GM23338 (cell line): ENCODE data around the gene GUCY1A1. TPM values are rescaled to one million over a fixed set of nuclear protein-coding genes. Genes with fewer than 3 reads are reported as not detected.

Source experiments
- ATAC-seq: fragments of 200-7000 bp; cut with Tn5 transposase; 3 replicates; pipeline ENCODE4 v1.9.1; 2020
- DNase-seq: peaks from one replicate; pipeline ENCODE4 v3.0.0-alpha.2; 2015; ENCODE audit warnings: low spot score
- H2AFZ ChIP-seq: fragments of 200-600 bp; sonication (generic); 2 replicates; pipeline ENCODE4 v1.8.0; 2016; ENCODE audit warnings: antibody characterized with exemption, mild to moderate bottlenecking, moderate library complexity
- H3F3A ChIP-seq: fragments of 200-600 bp; sonication (generic); replicated peaks from 2 replicates; pipeline ENCODE4 v1.8.0; 2017; ENCODE audit warnings: antibody characterized with exemption, mixed run types, low read depth
- H3K27ac ChIP-seq: fragments of 200-600 bp; sonication (generic); 2 replicates; pipeline ENCODE4 v1.6.1; 2016; ENCODE audit warnings: low read depth
- H3K27me3 ChIP-seq: fragments of 200-600 bp; sonication (generic); 2 replicates; pipeline ENCODE4 v1.8.0; 2016; ENCODE audit warnings: mild to moderate bottlenecking, mixed run types, moderate library complexity; ENCODE audit not compliant: insufficient read depth
- H3K36me3 ChIP-seq: fragments of 200-600 bp; sonication (generic); 2 replicates; pipeline ENCODE4 v1.8.0; 2016; ENCODE audit warnings: mild to moderate bottlenecking; ENCODE audit not compliant: insufficient read depth
- H3K4me1 ChIP-seq: fragments of 200-600 bp; sonication (generic); 2 replicates; pipeline ENCODE4 v1.8.0; 2016; ENCODE audit warnings: mild to moderate bottlenecking, moderate library complexity; ENCODE audit not compliant: insufficient read depth
- H3K4me2 ChIP-seq: fragments of 200-600 bp; sonication (generic); 2 replicates; pipeline ENCODE4 v1.7.1; 2017; ENCODE audit warnings: mixed run types
- H3K4me3 ChIP-seq: fragments of 200-600 bp; sonication (generic); 2 replicates; pipeline ENCODE4 v1.6.1; 2016; ENCODE audit warnings: mixed run types
- H3K79me2 ChIP-seq: fragments of 200-600 bp; sonication (generic); replicated peaks from 2 replicates; pipeline ENCODE4 v1.8.0; 2017; ENCODE audit warnings: mild to moderate bottlenecking; ENCODE audit not compliant: insufficient read depth
- H3K9me2 ChIP-seq: fragments of 200-600 bp; sonication (generic); 2 replicates; pipeline ENCODE4 v1.8.0; 2017; ENCODE audit not compliant: insufficient read depth
- H4K20me1 ChIP-seq: fragments of 200-600 bp; sonication (generic); replicated peaks from 2 replicates; pipeline ENCODE4 v1.8.0; 2017; ENCODE audit warnings: mild to moderate bottlenecking; ENCODE audit not compliant: insufficient read depth
- H3K27ac Mint-ChIP-seq: 2 replicates; pipeline ENCODE4 v1.8.0; 2020; ENCODE audit warnings: inconsistent platforms, mild to moderate bottlenecking, moderate library complexity, mixed read lengths
- H3K27me3 Mint-ChIP-seq: 3 replicates; pipeline ENCODE4 v1.8.0; 2022; ENCODE audit warnings: low read depth, mild to moderate bottlenecking, moderate library complexity, mixed read lengths, inconsistent platforms; ENCODE audit not compliant: insufficient read depth, poor library complexity
- H3K36me3 Mint-ChIP-seq: 3 replicates; pipeline ENCODE4 v1.8.0; 2021; ENCODE audit warnings: low read depth, mild to moderate bottlenecking, inconsistent platforms, moderate library complexity, mixed read lengths
- H3K4me1 Mint-ChIP-seq: 3 replicates; pipeline ENCODE4 v1.8.0; 2020; ENCODE audit warnings: mild to moderate bottlenecking, inconsistent platforms, mixed read lengths
- H3K4me3 Mint-ChIP-seq: 3 replicates; pipeline ENCODE4 v1.8.0; 2021; ENCODE audit warnings: moderate library complexity, mild to moderate bottlenecking, inconsistent platforms, mixed read lengths
- H3K9me3 Mint-ChIP-seq: 3 replicates; pipeline ENCODE4 v1.8.0; 2020; ENCODE audit warnings: moderate library complexity, mild to moderate bottlenecking, inconsistent platforms, mixed read lengths
- CTCF ChIP-seq, 2 experiments: fragments of 200-600 bp in 1 of 2; sonication (generic) in 1 of 2; conservative IDR thresholded peaks; 2 replicates each; pipeline versions ENCODE4 v1.5.1 to v1.6.1; 2016 to 2017; ENCODE audit warnings: antibody characterized with exemption in 2 of 2, low read depth in 2 of 2, mild to moderate bottlenecking in 2 of 2, moderate library complexity in 1 of 2
- EZH2 ChIP-seq: fragments of 200-600 bp; sonication (generic); IDR thresholded peaks from one replicate; pipeline ENCODE4 v1.8.0; 2017; ENCODE audit warnings: antibody characterized with exemption, mild to moderate bottlenecking, low read depth; ENCODE audit not compliant: unreplicated experiment
- EZH2phosphoT487 ChIP-seq: fragments of 200-600 bp; sonication (generic); IDR thresholded peaks from one replicate; pipeline ENCODE4 v1.8.1; 2018; ENCODE audit warnings: antibody characterized with exemption; ENCODE audit not compliant: unreplicated experiment
- ZNF114 ChIP-seq: fragments of 250-450 bp; sonication (Bioruptor Pico); IDR thresholded peaks from 2 replicates; pipeline ENCODE4 v1.5.0; 2020; ENCODE audit warnings: mild to moderate bottlenecking, moderate library complexity
- ZNF331 ChIP-seq: fragments of 250-450 bp; sonication (Bioruptor Pico); IDR thresholded peaks from 2 replicates; pipeline ENCODE4 v1.5.0; 2020; ENCODE audit warnings: low read depth, mild to moderate bottlenecking, moderate library complexity
- polyA plus RNA-seq: library from polyadenylated mRNA; unstranded; fragments of >200 nt; fragmentation: Nextera tagmentation; extraction: Ambion mirVana; gene quantifications from 2 replicates; pipeline ENCODE4 v1.2.1, GENCODE V29; 2016
- total RNA-seq: library from RNA; depleted of rRNA; stranded (reverse); fragments of >200 nt; shearing (Covaris generic); gene quantifications from 2 replicates; pipeline ENCODE4 v1.2.3, GENCODE V29; 2014
- TF ChIP-seq, protein P1 (sequence below): fragments of 250-450 bp; sonication (Bioruptor Pico); IDR thresholded peaks from 2 replicates; pipeline ENCODE4 v1.5.0; 2020; ENCODE audit warnings: mild to moderate bottlenecking, moderate library complexity

GUCY1A1 gene
- total and polyA plus RNA-seq, 2 experiments from 2014 or later: not detected

DNA sequence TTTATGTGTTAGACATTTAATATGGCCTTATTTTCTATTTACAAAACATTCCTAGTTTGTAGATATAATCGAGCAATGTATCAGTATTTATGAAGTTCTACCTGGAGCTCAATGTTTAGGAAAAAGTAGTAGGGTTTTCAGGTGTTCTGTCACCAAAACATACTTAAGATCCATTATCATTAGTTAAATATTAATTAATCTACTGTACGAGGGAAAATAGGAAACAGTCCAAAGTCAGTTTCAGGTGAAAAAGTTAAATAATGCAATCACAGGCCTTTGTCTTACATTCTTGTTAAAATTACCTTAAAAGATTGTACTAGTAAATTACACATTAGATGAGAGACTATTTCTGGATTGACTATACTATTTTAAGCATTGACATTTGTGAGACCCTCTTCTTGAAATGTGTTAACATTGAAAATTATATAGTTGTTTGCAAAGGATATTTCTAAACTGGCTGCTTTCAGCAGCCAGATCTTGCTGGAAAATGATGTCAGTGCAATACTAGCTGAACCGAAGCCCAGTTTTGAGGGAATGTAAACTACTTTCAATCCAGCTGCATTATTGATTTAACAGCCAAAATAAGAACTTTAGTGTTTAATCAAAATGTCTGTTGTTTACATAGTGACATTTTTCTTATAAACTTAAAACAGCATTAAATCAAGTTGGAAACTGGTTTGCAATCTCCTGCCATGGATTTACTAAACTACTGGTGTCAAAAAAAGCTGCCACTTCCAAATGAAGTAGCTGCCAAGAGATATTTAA, 111.5 kb downstream of the GUCY1A1 start (continued):
- TF ChIP-seq, protein P1, sequence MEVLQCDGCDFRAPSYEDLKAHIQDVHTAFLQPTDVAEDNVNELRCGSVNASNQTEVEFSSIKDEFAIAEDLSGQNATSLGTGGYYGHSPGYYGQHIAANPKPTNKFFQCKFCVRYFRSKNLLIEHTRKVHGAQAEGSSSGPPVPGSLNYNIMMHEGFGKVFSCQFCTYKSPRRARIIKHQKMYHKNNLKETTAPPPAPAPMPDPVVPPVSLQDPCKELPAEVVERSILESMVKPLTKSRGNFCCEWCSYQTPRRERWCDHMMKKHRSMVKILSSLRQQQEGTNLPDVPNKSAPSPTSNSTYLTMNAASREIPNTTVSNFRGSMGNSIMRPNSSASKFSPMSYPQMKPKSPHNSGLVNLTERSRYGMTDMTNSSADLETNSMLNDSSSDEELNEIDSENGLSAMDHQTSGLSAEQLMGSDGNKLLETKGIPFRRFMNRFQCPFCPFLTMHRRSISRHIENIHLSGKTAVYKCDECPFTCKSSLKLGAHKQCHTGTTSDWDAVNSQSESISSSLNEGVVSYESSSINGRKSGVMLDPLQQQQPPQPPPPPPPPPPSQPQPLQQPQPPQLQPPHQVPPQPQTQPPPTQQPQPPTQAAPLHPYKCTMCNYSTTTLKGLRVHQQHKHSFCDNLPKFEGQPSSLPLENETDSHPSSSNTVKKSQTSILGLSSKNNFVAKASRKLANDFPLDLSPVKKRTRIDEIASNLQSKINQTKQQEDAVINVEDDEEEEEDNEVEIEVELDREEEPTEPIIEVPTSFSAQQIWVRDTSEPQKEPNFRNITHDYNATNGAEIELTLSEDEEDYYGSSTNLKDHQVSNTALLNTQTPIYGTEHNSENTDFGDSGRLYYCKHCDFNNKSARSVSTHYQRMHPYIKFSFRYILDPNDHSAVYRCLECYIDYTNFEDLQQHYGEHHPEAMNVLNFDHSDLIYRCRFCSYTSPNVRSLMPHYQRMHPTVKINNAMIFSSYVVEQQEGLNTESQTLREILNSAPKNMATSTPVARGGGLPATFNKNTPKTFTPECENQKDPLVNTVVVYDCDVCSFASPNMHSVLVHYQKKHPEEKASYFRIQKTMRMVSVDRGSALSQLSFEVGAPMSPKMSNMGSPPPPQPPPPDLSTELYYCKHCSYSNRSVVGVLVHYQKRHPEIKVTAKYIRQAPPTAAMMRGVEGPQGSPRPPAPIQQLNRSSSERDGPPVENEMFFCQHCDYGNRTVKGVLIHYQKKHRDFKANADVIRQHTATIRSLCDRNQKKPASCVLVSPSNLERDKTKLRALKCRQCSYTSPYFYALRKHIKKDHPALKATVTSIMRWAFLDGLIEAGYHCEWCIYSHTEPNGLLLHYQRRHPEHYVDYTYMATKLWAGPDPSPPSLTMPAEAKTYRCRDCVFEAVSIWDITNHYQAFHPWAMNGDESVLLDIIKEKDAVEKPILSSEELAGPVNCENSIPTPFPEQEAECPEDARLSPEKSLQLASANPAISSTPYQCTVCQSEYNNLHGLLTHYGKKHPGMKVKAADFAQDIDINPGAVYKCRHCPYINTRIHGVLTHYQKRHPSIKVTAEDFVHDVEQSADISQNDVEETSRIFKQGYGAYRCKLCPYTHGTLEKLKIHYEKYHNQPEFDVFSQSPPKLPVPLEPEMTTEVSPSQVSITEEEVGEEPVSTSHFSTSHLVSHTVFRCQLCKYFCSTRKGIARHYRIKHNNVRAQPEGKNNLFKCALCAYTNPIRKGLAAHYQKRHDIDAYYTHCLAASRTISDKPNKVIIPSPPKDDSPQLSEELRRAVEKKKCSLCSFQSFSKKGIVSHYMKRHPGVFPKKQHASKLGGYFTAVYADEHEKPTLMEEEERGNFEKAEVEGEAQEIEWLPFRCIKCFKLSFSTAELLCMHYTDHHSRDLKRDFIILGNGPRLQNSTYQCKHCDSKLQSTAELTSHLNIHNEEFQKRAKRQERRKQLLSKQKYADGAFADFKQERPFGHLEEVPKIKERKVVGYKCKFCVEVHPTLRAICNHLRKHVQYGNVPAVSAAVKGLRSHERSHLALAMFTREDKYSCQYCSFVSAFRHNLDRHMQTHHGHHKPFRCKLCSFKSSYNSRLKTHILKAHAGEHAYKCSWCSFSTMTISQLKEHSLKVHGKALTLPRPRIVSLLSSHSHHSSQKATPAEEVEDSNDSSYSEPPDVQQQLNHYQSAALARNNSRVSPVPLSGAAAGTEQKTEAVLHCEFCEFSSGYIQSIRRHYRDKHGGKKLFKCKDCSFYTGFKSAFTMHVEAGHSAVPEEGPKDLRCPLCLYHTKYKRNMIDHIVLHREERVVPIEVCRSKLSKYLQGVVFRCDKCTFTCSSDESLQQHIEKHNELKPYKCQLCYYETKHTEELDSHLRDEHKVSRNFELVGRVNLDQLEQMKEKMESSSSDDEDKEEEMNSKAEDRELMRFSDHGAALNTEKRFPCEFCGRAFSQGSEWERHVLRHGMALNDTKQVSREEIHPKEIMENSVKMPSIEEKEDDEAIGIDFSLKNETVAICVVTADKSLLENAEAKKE: no peak
- no peak for TF ChIP-seq EZH2phosphoT487
- TF ChIP-seq ZNF331: no peak
- no peak for TF ChIP-seq CTCF (conservative IDR thresholded peaks at IDR 0.05; ENCODE audit: low read depth in 2 of 2)
- no peak for TF ChIP-seq EZH2
- TF ChIP-seq ZNF114 (CRISPR knock-in tag): no peak

- no peaks in the 10 kb centered on the region for H3K36me3 ChIP-seq
- no peak overlapping the region for H3K27ac ChIP-seq
- H3K4me2 ChIP-seq: no peak overlapping the region
- H3K4me3 Mint-ChIP-seq: no peak overlapping the region
- H3F3A ChIP-seq: no peaks in the 10 kb centered on the region
- no peaks in the 10 kb centered on the region for H4K20me1 ChIP-seq
- no peaks in the 10 kb centered on the region for H3K9me3 Mint-ChIP-seq
- ATAC-seq: no peak
- no peak for DNase-seq
- H3K9me2 ChIP-seq: no peaks in the 10 kb centered on the region
- H3K79me2 ChIP-seq: no peaks in the 10 kb centered on the region
- H3K27ac Mint-ChIP-seq: no peak overlapping the region
- H2AFZ ChIP-seq: no peak overlapping the region
- H3K27me3 Mint-ChIP-seq: no peaks in the 10 kb centered on the region
- peaks cover 35% of the 10 kb centered on the region for H3K4me1 ChIP-seq
- peaks cover 32% of the 10 kb centered on the region for H3K4me1 Mint-ChIP-seq
- H3K27me3 ChIP-seq: no peaks in the 10 kb centered on the region
- H3K36me3 Mint-ChIP-seq: no peaks in the 10 kb centered on the region
- no peak overlapping the region for H3K4me3 ChIP-seq
- TF ChIP-seq, protein P1: no peak
- TF ChIP-seq EZH2phosphoT487: no peak
These were observed 114.1 kb downstream of the GUCY1A1 start for GRCh38 chr4:155780775-155781174.
